Prostate gland (tissue), 2 donors: Measurements from ENCODE around the gene CNTNAP2.

Source experiments
- POLR2A ChIP-seq: fragments of 450-650 bp; IDR thresholded peaks from one replicate; pipeline ENCODE4 v1.6.1; 2016; ENCODE audit warnings: antibody characterized with exemption, mild to moderate bottlenecking
- POLR2AphosphoS5 ChIP-seq: sonication (generic); formaldehyde crosslinking; IDR thresholded peaks from one replicate; pipeline ENCODE4 v1.6.1; 2017; ENCODE audit warnings: antibody characterized with exemption
- TF ChIP-seq, protein P1 (sequence below), 4 experiments: fragments of 200-600 bp in 2 of 4; fragments of 450-650 bp in 2 of 4; sonication (generic) in 2 of 4; IDR thresholded peaks; 1 replicate in 3 of 4; 2 replicates in 1 of 4; pipeline ENCODE4 v1.5.1; 2016 to 2019; ENCODE audit warnings: antibody characterized with exemption in 4 of 4, mild to moderate bottlenecking in 2 of 4, moderate library complexity in 2 of 4

DNA sequence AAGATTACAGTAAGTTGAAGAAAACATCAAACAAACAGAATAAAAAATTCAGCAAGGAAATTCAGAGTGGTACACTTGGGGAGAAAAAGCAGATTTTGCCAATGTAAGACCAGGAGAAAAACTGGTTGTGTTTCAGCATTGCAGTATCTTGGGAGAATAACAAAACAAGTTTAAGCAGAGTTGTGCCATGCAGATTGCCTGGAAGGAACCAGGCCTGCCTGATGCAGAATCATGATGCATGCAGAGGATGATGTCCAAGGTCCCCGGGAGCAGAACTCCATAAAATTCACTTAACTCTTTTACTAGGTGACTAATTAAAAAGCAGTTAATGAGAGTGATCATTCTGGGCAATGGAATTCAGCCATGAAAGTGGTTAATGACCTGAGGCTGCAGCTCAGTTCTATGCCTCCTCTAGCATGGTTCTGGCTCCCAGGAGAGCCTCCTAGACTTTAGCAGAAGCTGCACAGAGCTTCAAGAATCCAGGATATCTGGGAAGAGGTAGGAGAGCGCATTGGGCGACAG lies 2094.3 kb downstream of the CNTNAP2 start:
- TF ChIP-seq, protein P1, sequence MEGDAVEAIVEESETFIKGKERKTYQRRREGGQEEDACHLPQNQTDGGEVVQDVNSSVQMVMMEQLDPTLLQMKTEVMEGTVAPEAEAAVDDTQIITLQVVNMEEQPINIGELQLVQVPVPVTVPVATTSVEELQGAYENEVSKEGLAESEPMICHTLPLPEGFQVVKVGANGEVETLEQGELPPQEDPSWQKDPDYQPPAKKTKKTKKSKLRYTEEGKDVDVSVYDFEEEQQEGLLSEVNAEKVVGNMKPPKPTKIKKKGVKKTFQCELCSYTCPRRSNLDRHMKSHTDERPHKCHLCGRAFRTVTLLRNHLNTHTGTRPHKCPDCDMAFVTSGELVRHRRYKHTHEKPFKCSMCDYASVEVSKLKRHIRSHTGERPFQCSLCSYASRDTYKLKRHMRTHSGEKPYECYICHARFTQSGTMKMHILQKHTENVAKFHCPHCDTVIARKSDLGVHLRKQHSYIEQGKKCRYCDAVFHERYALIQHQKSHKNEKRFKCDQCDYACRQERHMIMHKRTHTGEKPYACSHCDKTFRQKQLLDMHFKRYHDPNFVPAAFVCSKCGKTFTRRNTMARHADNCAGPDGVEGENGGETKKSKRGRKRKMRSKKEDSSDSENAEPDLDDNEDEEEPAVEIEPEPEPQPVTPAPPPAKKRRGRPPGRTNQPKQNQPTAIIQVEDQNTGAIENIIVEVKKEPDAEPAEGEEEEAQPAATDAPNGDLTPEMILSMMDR (IDR thresholded peaks at IDR 0.05) = no peak
- TF ChIP-seq POLR2AphosphoS5 (no peak), POLR2A (no peak)
